ENCODE results near the gene NECTIN4.

DNA sequence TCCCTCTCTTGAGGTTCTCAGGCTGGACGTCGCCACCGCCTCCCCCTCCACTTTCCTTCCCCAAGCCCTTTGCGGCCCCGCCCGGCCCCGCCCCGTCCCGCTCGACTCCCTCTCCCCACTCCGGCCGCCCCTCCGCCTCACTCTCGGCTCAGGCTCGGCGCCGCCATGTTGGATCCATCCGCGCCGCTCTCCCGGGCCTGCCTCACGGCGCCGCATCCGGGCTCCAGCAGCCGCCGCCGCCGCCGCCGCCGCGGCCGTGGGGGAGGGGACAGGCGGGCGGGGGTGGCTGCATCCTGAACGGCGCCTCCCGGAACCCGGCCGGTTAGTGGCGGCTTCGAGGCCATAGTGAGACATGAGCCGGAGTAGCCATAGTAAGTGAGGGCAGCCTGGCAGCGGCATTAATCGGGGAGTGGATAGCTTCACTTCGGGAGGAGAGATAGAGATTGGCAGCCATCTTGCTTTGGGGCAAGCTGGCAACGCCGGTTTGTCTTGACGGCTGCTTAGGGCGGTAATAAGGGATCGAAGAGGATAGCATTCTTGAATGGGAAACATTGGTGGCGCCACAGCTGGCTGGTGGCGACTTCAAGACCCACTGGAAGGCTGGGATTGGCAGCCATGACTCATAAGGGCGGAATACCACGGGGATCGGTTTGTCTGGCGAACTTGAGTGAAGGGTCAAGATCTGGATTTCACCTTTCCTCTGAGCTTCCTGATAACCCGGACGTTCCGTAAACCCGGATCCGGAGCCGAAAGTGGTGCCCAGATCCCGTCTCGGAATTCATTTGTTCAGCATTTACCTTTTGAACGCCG is 43.3 kb upstream of the NECTIN4 start, which contains the start of gene DEDD:
- TF ChIP-seq, protein P1, sequence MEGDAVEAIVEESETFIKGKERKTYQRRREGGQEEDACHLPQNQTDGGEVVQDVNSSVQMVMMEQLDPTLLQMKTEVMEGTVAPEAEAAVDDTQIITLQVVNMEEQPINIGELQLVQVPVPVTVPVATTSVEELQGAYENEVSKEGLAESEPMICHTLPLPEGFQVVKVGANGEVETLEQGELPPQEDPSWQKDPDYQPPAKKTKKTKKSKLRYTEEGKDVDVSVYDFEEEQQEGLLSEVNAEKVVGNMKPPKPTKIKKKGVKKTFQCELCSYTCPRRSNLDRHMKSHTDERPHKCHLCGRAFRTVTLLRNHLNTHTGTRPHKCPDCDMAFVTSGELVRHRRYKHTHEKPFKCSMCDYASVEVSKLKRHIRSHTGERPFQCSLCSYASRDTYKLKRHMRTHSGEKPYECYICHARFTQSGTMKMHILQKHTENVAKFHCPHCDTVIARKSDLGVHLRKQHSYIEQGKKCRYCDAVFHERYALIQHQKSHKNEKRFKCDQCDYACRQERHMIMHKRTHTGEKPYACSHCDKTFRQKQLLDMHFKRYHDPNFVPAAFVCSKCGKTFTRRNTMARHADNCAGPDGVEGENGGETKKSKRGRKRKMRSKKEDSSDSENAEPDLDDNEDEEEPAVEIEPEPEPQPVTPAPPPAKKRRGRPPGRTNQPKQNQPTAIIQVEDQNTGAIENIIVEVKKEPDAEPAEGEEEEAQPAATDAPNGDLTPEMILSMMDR (IDR thresholded peaks at IDR 0.05), result no peak
- TF ChIP-seq POLR2A (IDR thresholded peaks at IDR 0.05) (peak in 1 of 2 donors; percentile 61), EP300 (IDR thresholded peaks at IDR 0.05) (no peak), POLR2AphosphoS5 (IDR thresholded peaks at IDR 0.05) (peak in 1 of 3 donors; percentile 86)
